Stimulated activated CD8-positive, alpha-beta memory T cell treated with anti-CD3 and anti-CD28 coated beads, Interleukin-15, amount 100 ng/mL, for 24 hours (primary cell): Measurements from ENCODE around the gene DNAJC3.
"Not testable (repeated sequence)": the region's sequence is repeated elsewhere in the genome, so short reads cannot be mapped to it uniquely, and the experiment has no call there.

Experiments used
- DNase-seq: peaks from one replicate; pipeline ENCODE4 v3.0.0-alpha.2; 2020; ENCODE audit warnings: low read depth

Gene DNAJC3

GRCh38 chr13:95783747-95784146, 106.8 kb downstream of the DNAJC3 start:
- no peak for DNase-seq

GRCh38 chr13:95784161-95784899, 107.4 kb downstream of the DNAJC3 start:
- DNase-seq: no peak

GRCh38 chr13:95784900-95785290, 108.0 kb downstream of the DNAJC3 start:
- no peak for DNase-seq

GRCh38 chr13:95787356-95788099, 110.6 kb downstream of the DNAJC3 start:
- DNase-seq: no peak

GRCh38 chr13:95788100-95788463, 111.1 kb downstream of the DNAJC3 start:
- DNase-seq: no peak

GRCh38 chr13:95789315-95789714, 112.4 kb downstream of the DNAJC3 start:
- not testable (repeated sequence) for DNase-seq

GRCh38 chr13:95791084-95791722, 114.3 kb downstream of the DNAJC3 start:
- DNase-seq: no peak

- no peak for DNase-seq
Measured at GRCh38 chr13:95793018-95793555, 116.1 kb downstream of the DNAJC3 start.

- no peak for DNase-seq
Measured at GRCh38 chr13:95793781-95794180, 116.8 kb downstream of the DNAJC3 start.

GRCh38 chr13:95797016-95797415, 120.1 kb downstream of the DNAJC3 start:
- no peak for DNase-seq

GRCh38 chr13:95800436-95800835, 123.5 kb downstream of the DNAJC3 start:
- DNase-seq: no peak

- no peak for DNase-seq
Measured at GRCh38 chr13:95801825-95802224, 124.9 kb downstream of the DNAJC3 start.

- DNase-seq: no peak
Measured at GRCh38 chr13:95805921-95806320, 129.0 kb downstream of the DNAJC3 start.

GRCh38 chr13:95809429-95809828, 132.5 kb downstream of the DNAJC3 start:
- no peak for DNase-seq

- DNase-seq: no peak
Measured at GRCh38 chr13:95813139-95813538, 136.2 kb downstream of the DNAJC3 start.

GRCh38 chr13:95814495-95814894, 137.6 kb downstream of the DNAJC3 start:
- DNase-seq: no peak

- no peak for DNase-seq
Measured at GRCh38 chr13:95822303-95822702, 145.4 kb downstream of the DNAJC3 start.

GRCh38 chr13:95833126-95833525, 156.2 kb downstream of the DNAJC3 start:
- DNase-seq: no peak

GRCh38 chr13:95833719-95834118, 156.8 kb downstream of the DNAJC3 start:
- no peak for DNase-seq

GRCh38 chr13:95834134-95834765, 157.3 kb downstream of the DNAJC3 start:
- peak; percentile 21 for DNase-seq

GRCh38 chr13:95841894-95842293, 165.0 kb downstream of the DNAJC3 start:
- DNase-seq: no peak

GRCh38 chr13:95842898-95843297, 166.0 kb downstream of the DNAJC3 start:
- DNase-seq: no peak
